HCT116 (cell line): ENCODE measurements around the gene LCT. TPM values are rescaled to one million over a fixed set of nuclear protein-coding genes. Genes with fewer than 3 reads are reported as not detected.

ENCODE experiments used
- ATAC-seq: fragments of 200-7000 bp; cut with Tn5 transposase; 2 replicates; pipeline ENCODE4 v1.9.1; 2020; ENCODE audit warnings: mild to moderate bottlenecking, moderate library complexity
- BruUV-seq: library from RNA; stranded (reverse); fragments of 400-500 nt; replicated peaks from 2 replicates; lab custom pipeline; 2021; lab: Mats Ljungman, UMichigan
- CTCF ChIA-PET: fragments of 300-600 bp; sonication (Branson Sonifier 250); formaldehyde crosslinking; loops from one replicate; lab custom pipeline; 2021; ENCODE audit warnings: antibody characterized with exemption; lab: Charles Lee
- POLR2A ChIA-PET: fragments of 300-600, 350-600 bp; sonication (Branson Sonifier 250); formaldehyde crosslinking; loops from one replicate; lab custom pipeline; 2021; ENCODE audit warnings: antibody characterized with exemption; lab: Charles Lee
- RAD21 ChIA-PET, 2 experiments: fragments of 300-600 bp; sonication (Branson Sonifier 250); formaldehyde crosslinking; loops; one replicate each; lab custom pipeline; 2023; ENCODE audit warnings: low total read pairs in 2 of 2; ENCODE audit not compliant: uncharacterized antibody in 2 of 2, unreplicated experiment in 2 of 2, low non-redundant PET in 1 of 2; lab: Charles Lee
- DNase-seq: peaks from one replicate; pipeline ENCODE4 v3.0.0-alpha.2; 2010; ENCODE audit warnings: low read depth, low spot score
- H2AFZ ChIP-seq: fragments of 200-600 bp; shearing (Covaris generic), sonication (generic); 2 replicates; pipeline ENCODE4 v1.6.1; 2017; ENCODE audit warnings: low read depth, mixed run types, mixed read lengths, antibody characterized with exemption, low read length; ENCODE audit not compliant: poor library complexity, severe bottlenecking
- H3K27ac ChIP-seq: 2 replicates; pipeline ENCODE4 v1.5.1; 2012; ENCODE audit warnings: low read depth, low read length
- H3K27me3 ChIP-seq: fragments of 200-600 bp; sonication (generic); 2 replicates; pipeline ENCODE4 v1.6.1; 2016; ENCODE audit warnings: mixed run types, low read length, mixed read lengths; ENCODE audit not compliant: insufficient read depth
- H3K36me3 ChIP-seq, 2 experiments: fragments of 200-500 bp in 1 of 2; fragments of 200-600 bp in 1 of 2; sonication (Bioruptor generic) in 1 of 2; sonication (generic) in 1 of 2; 2 replicates each; pipeline versions ENCODE4 v1.5.1 to v1.6.1; 2014 to 2016; ENCODE audit warnings: low read length in 2 of 2, inconsistent platforms in 1 of 2, mixed read lengths in 1 of 2, mixed run types in 1 of 2; ENCODE audit not compliant: insufficient read depth in 2 of 2, control insufficient read depth in 1 of 2
- H3K4me1 ChIP-seq, 2 experiments: fragments of 200-600 bp in 1 of 2; sonication (generic) in 1 of 2; 2 replicates each; pipeline versions ENCODE4 v1.5.1 to v1.6.1; 2012 to 2017; ENCODE audit warnings: low read length in 2 of 2, inconsistent platforms in 1 of 2, mild to moderate bottlenecking in 1 of 2, mixed read lengths in 1 of 2, mixed run types in 1 of 2, moderate library complexity in 1 of 2; ENCODE audit not compliant: insufficient read depth in 2 of 2, control insufficient read depth in 1 of 2
- H3K4me2 ChIP-seq: fragments of 200-600 bp; sonication (generic); 2 replicates; pipeline ENCODE4 v1.6.1; 2017; ENCODE audit warnings: mixed run types, low read length, mixed read lengths
- H3K4me3 ChIP-seq, 2 experiments: fragments of 200-600 bp in 1 of 2; sonication (generic) in 1 of 2; replicated peaks in 1 of 2; 2 replicates each; pipeline ENCODE4 v1.5.1; 2011 to 2016; ENCODE audit warnings: low read length in 2 of 2, control low read depth in 1 of 2, low read depth in 1 of 2, mild to moderate bottlenecking in 1 of 2, mixed read lengths in 1 of 2, mixed run types in 1 of 2
- H3K79me2 ChIP-seq: fragments of 200-600 bp; sonication (generic); 2 replicates; pipeline ENCODE4 v1.6.1; 2017; ENCODE audit warnings: mild to moderate bottlenecking, mixed run types, low read length, moderate library complexity, mixed read lengths; ENCODE audit not compliant: insufficient read depth
- H3K9ac ChIP-seq: fragments of 200-600 bp; sonication (generic); 2 replicates; pipeline ENCODE4 v1.6.1; 2016; ENCODE audit warnings: low read length, mixed read lengths
- H3K9me2 ChIP-seq: fragments of 200-600 bp; sonication (generic), shearing (Covaris generic); 2 replicates; pipeline ENCODE4 v1.6.1; 2017; ENCODE audit warnings: mixed run types, mild to moderate bottlenecking, moderate library complexity; ENCODE audit not compliant: insufficient read depth
- H3K9me3 ChIP-seq, 2 experiments: fragments of 200-500 bp in 1 of 2; fragments of 200-600 bp in 1 of 2; sonication (Bioruptor generic) in 1 of 2; sonication (generic) in 1 of 2; 2 replicates each; pipeline ENCODE4 v1.6.1; 2014 to 2017; ENCODE audit warnings: low read length in 2 of 2, mixed read lengths in 2 of 2, inconsistent platforms in 1 of 2, low read depth in 1 of 2, mild to moderate bottlenecking in 1 of 2, mixed run types in 1 of 2, moderate library complexity in 1 of 2; ENCODE audit not compliant: control insufficient read depth in 1 of 2, insufficient read depth in 1 of 2
- H4K20me1 ChIP-seq: fragments of 200-600 bp; sonication (generic), shearing (Covaris generic); 2 replicates; pipeline ENCODE4 v1.6.1; 2017; ENCODE audit warnings: mixed run types, mild to moderate bottlenecking, moderate library complexity; ENCODE audit not compliant: insufficient read depth
- ATF3 ChIP-seq: IDR thresholded peaks from 2 replicates; pipeline ENCODE4 v1.6.1; 2012
- CBX3 ChIP-seq: IDR thresholded peaks from 2 replicates; pipeline ENCODE4 v1.6.1; 2012; ENCODE audit warnings: low read depth
- CTCF ChIP-seq, 3 experiments: fragments of 200-600 bp in 1 of 3; sonication (generic) in 1 of 3; IDR thresholded peaks in 2 of 3; conservative IDR thresholded peaks in 1 of 3; 2 replicates each; pipeline ENCODE4 v1.5.1; 2012 to 2017; ENCODE audit warnings: low read depth in 2 of 3, low read length in 2 of 3, antibody characterized with exemption in 1 of 3, borderline replicate concordance in 1 of 3, control low read depth in 1 of 3, mild to moderate bottlenecking in 1 of 3, mixed read lengths in 1 of 3, mixed run types in 1 of 3, moderate library complexity in 1 of 3; ENCODE audit not compliant: insufficient read depth in 1 of 3
- FOSL1 ChIP-seq: IDR thresholded peaks from 2 replicates; pipeline ENCODE4 v1.6.1; 2012; ENCODE audit warnings: low read depth
- POLR2AphosphoS5 ChIP-seq: IDR thresholded peaks from 2 replicates; pipeline ENCODE4 v1.6.1; 2011; ENCODE audit warnings: mild to moderate bottlenecking, low read depth, low read length, moderate library complexity
- REST ChIP-seq: IDR thresholded peaks from 2 replicates; pipeline ENCODE4 v1.6.1; 2012; ENCODE audit warnings: low read depth
- SIN3A ChIP-seq: IDR thresholded peaks from 2 replicates; pipeline ENCODE4 v1.6.1; 2012; ENCODE audit warnings: low read depth
- SP1 ChIP-seq: IDR thresholded peaks from 2 replicates; pipeline ENCODE4 v1.6.1; 2012; ENCODE audit warnings: low read depth
- SRF ChIP-seq: IDR thresholded peaks from 2 replicates; pipeline ENCODE4 v1.6.1; 2012; ENCODE audit warnings: low read depth
- TCF7L2 ChIP-seq: IDR thresholded peaks from 2 replicates; pipeline ENCODE4 v1.7.0; 2011; ENCODE audit warnings: borderline replicate concordance, inconsistent platforms; ENCODE audit not compliant: insufficient read depth, insufficient read length; ENCODE audit errors: extremely low read depth
- YY1 ChIP-seq: IDR thresholded peaks from 2 replicates; pipeline ENCODE4 v1.6.1; 2011; ENCODE audit warnings: low read length, low read depth, moderate library complexity, mild to moderate bottlenecking; ENCODE audit not compliant: insufficient replicate concordance; ENCODE audit errors: extremely low read depth
- ZFX ChIP-seq: fragments of 450-650 bp; IDR thresholded peaks from 2 replicates; pipeline ENCODE4 v1.6.1; 2017
- intact Hi-C: fragments of 100-400 bp; cut with micrococcal nuclease; formaldehyde crosslinking; loops from 2 replicates; pipeline ENCODE4 v1.10.0; 2022
- total RNA-seq: library from RNA; stranded (reverse); gene quantifications from one replicate; pipeline ENCODE4 v1.2.1, GENCODE V29; 2021; ENCODE audit not compliant: unreplicated experiment

The LCT gene
- total RNA-seq, 1 experiment from 2014 or later: 0.12 TPM

- Histone ChIP-seq H3K36me3 (no peaks in the 10 kb centered on the region; a peak in 2 of 4 replicates), H3K4me3 (peak overlapping the region; percentile 87 to 95), H3K79me2 (peaks cover 56% of the 10 kb centered on the region), H3K9ac (peak overlapping the region; percentile 95), H2AFZ (no peak overlapping the region), H3K9me2 (no peaks in the 10 kb centered on the region), H3K9me3 (no peaks in the 10 kb centered on the region), H4K20me1 (no peaks in the 10 kb centered on the region), H3K4me1 (peaks cover 6 to 18% of the 10 kb centered on the region in 2 experiments; a peak in 3 of 4 replicates)
- CTCF ChIA-PET: no interaction called here
- RAD21 ChIA-PET: no interaction called here
- no TSS peak for BruUV-seq
- POLR2A ChIA-PET: no interaction called here
- intact Hi-C loops: no loop called here
- ATAC-seq: peak; percentile 16; the same call in 1 of the 2 replicates
- TF ChIP-seq CBX3 (no peak), SIN3A (0 out of 2 replicates have a peak, but pooled peaks have one; percentile 19), TCF7L2 (no peak), ZFX (peak; percentile 33; the same call in 1 of the 2 replicates), SRF (no peak)
- TF ChIP-seq, all 23 proteins: peak for 2
- Histone ChIP-seq H3K27me3 (no peaks in the 10 kb centered on the region), H3K4me2 (peak overlapping the region; percentile 86), H3K27ac (peak overlapping the region; percentile 92)
- no peak for DNase-seq
Observed at GRCh38 chr2:135742325-135742757, 94.6 kb downstream of the LCT start.

GRCh38 chr2:135741395-135742324 lies 95.3 kb downstream of the LCT start, which contains the start of gene UBXN4:
Gene UBXN4, plus strand, starts transcription at chr2:135741855. Its CDS starts 75 bp downstream, at chr2:135741930.
- RAD21 ChIA-PET: interaction anchor here in 1 of 2 experiments (0.7 kb wide), 1 partner anchor 647 kb away, joined by 8 read pairs; no protein-coding TSS in a partner anchor
- H3K4me3 ChIP-seq: peak within 1 kb of the TSS; percentile 87 to 95
- H3K79me2 ChIP-seq: peaks cover 49% of the 10 kb centered on the region
- POLR2A ChIA-PET: no interaction called here
- H3K36me3 ChIP-seq: no peaks in the 10 kb centered on the region; a peak in 2 of 4 replicates
- H3K4me2 ChIP-seq: peak within 1 kb of the TSS; percentile 86
- no peaks in the 10 kb centered on the region for H3K9me3 ChIP-seq
- H3K4me1 ChIP-seq: peaks cover 6 to 18% of the 10 kb centered on the region in 2 experiments; a peak in 3 of 4 replicates
- ATAC-seq: peak; percentile 94
- H3K9me2 ChIP-seq: no peaks in the 10 kb centered on the region
- H3K27ac ChIP-seq: peak within 1 kb of the TSS; percentile 92
- DNase-seq: peak; percentile 98
- CTCF ChIA-PET: interaction anchor here (0.6 to 0.7 kb wide), 4 partner anchors 9 to 732 kb away, joined by 3 read pairs; no protein-coding TSS in a partner anchor
- peak within 1 kb of the TSS; percentile 92 for H2AFZ ChIP-seq
- intact Hi-C loops: no loop called here
- peak within 1 kb of the TSS; percentile 95 for H3K9ac ChIP-seq
- H4K20me1 ChIP-seq: no peaks in the 10 kb centered on the region
- no TSS peak for BruUV-seq
- no peaks in the 10 kb centered on the region for H3K27me3 ChIP-seq
- TF ChIP-seq CBX3 (peak; percentile 99), POLR2AphosphoS5 (peak; percentile 95), YY1 (peak; percentile 91), SP1 (peak; percentile 63), CTCF (IDR thresholded peaks at IDR 0.05 in 2 of 3, conservative IDR thresholded peaks at IDR 0.05 in 1 of 3; ENCODE audit: borderline replicate concordance in 1 of 3, insufficient read depth in 1 of 3, low read depth in 2 of 3, low read length in 2 of 3) (peak; percentile 13 to 80 (median 70); a peak in 5 of 6 replicates), FOSL1 (peak; percentile 80), ATF3 (no peak), REST (no peak)
